Parathyroid adenoma (tissue), 2 donors: Measurements from ENCODE around the gene SP140L.
"Not testable (repeated sequence)": the region's sequence is repeated elsewhere in the genome, so short reads cannot be mapped to it uniquely, and the experiment has no call there.

Experiments used
- H2AFZ ChIP-seq: fragments of 300-600 bp; sonication (generic); one replicate; pipeline ENCODE4 v1.7.0; 2017; ENCODE audit warnings: antibody characterized with exemption, mild to moderate bottlenecking
- H3K27ac ChIP-seq: fragments of 300-600 bp; sonication (generic); one replicate; pipeline ENCODE4 v1.7.0; 2017
- H3K27me3 ChIP-seq: fragments of 300-600 bp; sonication (generic); one replicate; pipeline ENCODE4 v1.7.0; 2017; ENCODE audit warnings: low read length; ENCODE audit not compliant: control insufficient read depth, insufficient read depth
- H3K36me3 ChIP-seq: fragments of 300-600 bp; sonication (generic); one replicate; pipeline ENCODE4 v1.7.0; 2017; ENCODE audit warnings: low read length; ENCODE audit not compliant: control insufficient read depth, insufficient read depth
- H3K4me1 ChIP-seq: fragments of 300-600 bp; sonication (generic); one replicate; pipeline ENCODE4 v1.7.0; 2017; ENCODE audit warnings: control low read depth
- H3K4me2 ChIP-seq: fragments of 300-600 bp; sonication (generic); one replicate; pipeline ENCODE4 v1.7.0; 2017; ENCODE audit warnings: low read length
- H3K4me3 ChIP-seq: fragments of 300-600 bp; sonication (generic); one replicate; pipeline ENCODE4 v1.7.0; 2017; ENCODE audit warnings: low read depth, low read length
- H3K79me2 ChIP-seq: fragments of 300-600 bp; sonication (generic); one replicate; pipeline ENCODE4 v1.7.0; 2017; ENCODE audit warnings: control low read depth
- H3K9ac ChIP-seq: fragments of 300-600 bp; sonication (generic); one replicate; pipeline ENCODE4 v1.7.0; 2017; ENCODE audit warnings: mild to moderate bottlenecking
- H3K9me3 ChIP-seq: fragments of 300-600 bp; sonication (generic); one replicate; pipeline ENCODE4 v1.7.0; 2017; ENCODE audit warnings: low read length; ENCODE audit not compliant: control insufficient read depth
- CTCF ChIP-seq: fragments of 300-600 bp; sonication (generic); IDR thresholded peaks from one replicate; pipeline ENCODE4 v1.7.0; 2017; ENCODE audit warnings: antibody characterized with exemption, mild to moderate bottlenecking
- donor health status: primary hyperparathyroidism.

Gene SP140L

DNA sequence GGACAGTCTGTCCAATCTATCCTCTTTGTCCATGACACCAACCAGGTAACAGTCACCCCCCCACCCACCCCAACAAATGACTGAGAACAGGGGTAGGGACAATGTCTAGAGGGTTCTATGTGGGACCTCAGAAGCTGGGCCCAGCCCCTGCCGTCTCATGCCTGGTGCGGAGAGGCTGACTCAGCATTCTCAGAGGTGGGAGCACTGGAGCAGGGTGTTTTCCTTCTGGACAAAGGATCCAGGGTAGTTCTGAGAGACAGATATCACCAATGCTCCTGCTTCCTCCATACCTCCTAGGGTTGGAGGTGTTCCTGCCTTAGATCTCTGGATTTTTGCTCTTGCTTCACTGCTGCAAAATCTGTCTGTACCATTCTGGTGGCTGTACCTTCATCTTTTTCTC, 55.1 kb downstream of the SP140L start:
- H3K27ac ChIP-seq = no peak overlapping the region
- no peaks in the 10 kb centered on the region for H3K79me2 ChIP-seq
- TF ChIP-seq CTCF = no peak

GRCh38 chr2:230383453-230383852, 56.5 kb downstream of the SP140L start:
- Histone ChIP-seq H3K27me3 (no peaks in the 10 kb centered on the region), H3K9me3 (no peaks in the 10 kb centered on the region), H3K4me2 (no peak overlapping the region), H3K27ac (no peak overlapping the region), H2AFZ (no peak overlapping the region), H3K4me1 (no peaks in the 10 kb centered on the region), H3K9ac (no peak overlapping the region), H3K4me3 (no peak overlapping the region), H3K36me3 (no peaks in the 10 kb centered on the region), H3K79me2 (no peaks in the 10 kb centered on the region)
- TF ChIP-seq CTCF = no peak

More for the DNA sequence above, 55.1 kb downstream of the SP140L start:
- no peak overlapping the region for H2AFZ ChIP-seq
- no peak overlapping the region for H3K4me2 ChIP-seq
- no peaks in the 10 kb centered on the region for H3K9me3 ChIP-seq
- no peaks in the 10 kb centered on the region for H3K27me3 ChIP-seq
- no peaks in the 10 kb centered on the region for H3K36me3 ChIP-seq
- no peak overlapping the region for H3K4me3 ChIP-seq
- no peak overlapping the region for H3K9ac ChIP-seq
- H3K4me1 ChIP-seq = no peaks in the 10 kb centered on the region

DNA sequence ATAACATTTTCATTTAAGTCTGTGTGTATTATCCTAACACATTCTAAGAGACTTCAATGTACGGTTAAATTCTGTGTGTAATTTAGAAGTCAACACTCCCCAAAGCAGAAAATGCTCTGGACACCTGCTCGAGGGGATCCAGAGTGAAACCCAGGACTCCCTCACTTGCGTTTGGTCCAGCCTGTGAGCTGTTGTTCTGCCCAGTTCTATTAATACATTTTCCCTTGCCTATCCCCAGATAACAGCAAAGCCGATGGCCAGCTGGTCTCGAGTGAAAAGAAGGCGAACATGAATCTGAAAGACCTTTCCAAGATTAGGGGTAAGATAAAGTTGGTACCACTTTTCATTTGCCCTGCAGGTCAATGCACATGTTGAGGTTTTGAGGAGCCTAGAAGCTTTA, 58.0 kb downstream of the SP140L start:
- H3K36me3 ChIP-seq = no peaks in the 10 kb centered on the region

DNA sequence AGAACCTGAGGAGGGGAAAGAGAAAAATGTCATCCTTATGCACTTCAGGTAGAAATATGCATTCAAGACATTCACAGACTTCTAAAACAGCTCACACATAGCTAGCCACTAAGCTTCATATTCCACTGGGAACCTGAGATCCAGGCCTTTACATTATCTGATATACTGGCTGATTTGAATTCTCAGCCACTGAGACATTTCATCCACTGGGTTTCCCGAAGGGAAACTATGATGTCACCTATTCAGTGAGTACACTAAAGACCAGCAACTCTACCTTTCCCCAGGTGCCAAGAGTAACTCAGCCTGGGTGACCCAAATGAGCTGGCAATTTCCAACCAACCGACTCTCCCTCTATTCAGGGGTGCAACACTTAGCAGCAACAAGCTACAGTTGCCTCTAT, 67.3 kb downstream of the SP140L start:
- Histone ChIP-seq H3K4me2 (no peak overlapping the region), H3K36me3 (no peaks in the 10 kb centered on the region), H3K9me3 (no peaks in the 10 kb centered on the region), H3K79me2 (no peaks in the 10 kb centered on the region), H3K4me3 (no peak overlapping the region), H3K27ac (no peak overlapping the region), H3K9ac (no peak overlapping the region), H3K27me3 (no peaks in the 10 kb centered on the region), H2AFZ (no peak overlapping the region), H3K4me1 (no peaks in the 10 kb centered on the region)
- no peak for TF ChIP-seq CTCF

More for the DNA sequence above, 58.0 kb downstream of the SP140L start:
- Histone ChIP-seq H3K9ac (no peak overlapping the region), H3K79me2 (no peaks in the 10 kb centered on the region), H3K4me1 (no peaks in the 10 kb centered on the region), H3K9me3 (no peaks in the 10 kb centered on the region), H3K27me3 (no peaks in the 10 kb centered on the region), H3K4me2 (no peak overlapping the region), H3K27ac (no peak overlapping the region), H2AFZ (no peak overlapping the region), H3K4me3 (no peak overlapping the region)
- TF ChIP-seq CTCF = no peak

- H3K9me3 ChIP-seq, H3K4me3 ChIP-seq, H3K79me2 ChIP-seq, H2AFZ ChIP-seq, H3K27ac ChIP-seq, H3K9ac ChIP-seq, H3K4me1 ChIP-seq, H3K36me3 ChIP-seq, H3K4me2 ChIP-seq, H3K27me3 ChIP-seq: not testable (repeated sequence)
Observed at GRCh38 chr2:230398698-230399097, 71.7 kb downstream of the SP140L start.
